GM21528 (cell line): ENCODE measurements around the gene PIGU.
"Not testable (repeated sequence)": the region's sequence is repeated elsewhere in the genome, so short reads cannot be mapped to it uniquely, and the experiment has no call there.

Experiments
- ATAC-seq: cut with Tn5 transposase; IDR thresholded peaks from one replicate; pipeline ENCODE4 v1.9.1; 2021; ENCODE audit warnings: mild to moderate bottlenecking, moderate library complexity; ENCODE audit not compliant: unreplicated experiment, low FRiP score

PIGU gene, protein sequence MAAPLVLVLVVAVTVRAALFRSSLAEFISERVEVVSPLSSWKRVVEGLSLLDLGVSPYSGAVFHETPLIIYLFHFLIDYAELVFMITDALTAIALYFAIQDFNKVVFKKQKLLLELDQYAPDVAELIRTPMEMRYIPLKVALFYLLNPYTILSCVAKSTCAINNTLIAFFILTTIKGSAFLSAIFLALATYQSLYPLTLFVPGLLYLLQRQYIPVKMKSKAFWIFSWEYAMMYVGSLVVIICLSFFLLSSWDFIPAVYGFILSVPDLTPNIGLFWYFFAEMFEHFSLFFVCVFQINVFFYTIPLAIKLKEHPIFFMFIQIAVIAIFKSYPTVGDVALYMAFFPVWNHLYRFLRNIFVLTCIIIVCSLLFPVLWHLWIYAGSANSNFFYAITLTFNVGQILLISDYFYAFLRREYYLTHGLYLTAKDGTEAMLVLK

DNA sequence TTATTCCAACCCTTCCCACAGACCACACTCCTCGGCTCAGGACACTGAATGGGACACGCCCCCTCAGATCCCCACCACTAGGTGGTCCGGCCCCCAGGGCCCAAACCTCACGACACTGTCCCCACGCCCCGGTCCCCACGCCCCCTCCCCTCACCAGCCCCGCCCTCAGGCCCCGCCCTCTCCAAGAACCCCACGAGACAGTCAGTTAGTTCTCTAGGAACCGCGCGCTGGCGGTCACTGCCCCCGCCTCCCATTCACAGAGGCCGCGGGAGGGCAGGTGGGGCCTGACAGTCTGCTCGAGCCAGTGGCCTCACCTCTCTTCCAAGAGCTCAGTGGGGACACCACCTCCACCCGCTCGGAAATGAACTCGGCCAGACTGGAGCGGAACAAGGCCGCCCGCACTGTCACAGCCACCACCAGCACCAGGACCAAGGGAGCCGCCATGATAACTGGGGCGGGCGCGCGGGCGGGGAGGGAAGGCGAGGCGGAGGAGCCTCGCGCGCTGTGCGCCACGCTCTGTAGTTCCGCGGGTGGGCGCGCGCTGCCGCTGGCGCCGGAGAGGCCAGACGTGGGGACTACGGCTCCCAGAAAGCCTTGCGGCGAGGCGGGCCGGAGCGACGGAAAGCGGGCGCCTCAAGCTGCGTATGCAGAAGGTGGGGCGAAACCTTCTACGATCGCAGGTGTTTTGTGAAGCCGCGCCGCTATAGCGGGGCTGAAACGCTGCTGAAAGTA, at the start of gene PIGU:
TSS of gene PIGU (minus strand) at position 451 of the 732 bp plus-strand sequence. CDS start at position 444, 7 bp downstream.
- ATAC-seq, result peak; percentile 90

- ATAC-seq, result no peak
Measured at GRCh38 chr20:34724172-34724571, 47.3 kb upstream of the PIGU start.

- ATAC-seq, result not testable (repeated sequence)
Measured at GRCh38 chr20:34722560-34722959, 45.7 kb upstream of the PIGU start.

GRCh38 chr20:34720266-34720665, 43.4 kb upstream of the PIGU start:
- no peak for ATAC-seq

- peak; percentile 86 for ATAC-seq
Measured at GRCh38 chr20:34719242-34720017, 42.5 kb upstream of the PIGU start.

DNA sequence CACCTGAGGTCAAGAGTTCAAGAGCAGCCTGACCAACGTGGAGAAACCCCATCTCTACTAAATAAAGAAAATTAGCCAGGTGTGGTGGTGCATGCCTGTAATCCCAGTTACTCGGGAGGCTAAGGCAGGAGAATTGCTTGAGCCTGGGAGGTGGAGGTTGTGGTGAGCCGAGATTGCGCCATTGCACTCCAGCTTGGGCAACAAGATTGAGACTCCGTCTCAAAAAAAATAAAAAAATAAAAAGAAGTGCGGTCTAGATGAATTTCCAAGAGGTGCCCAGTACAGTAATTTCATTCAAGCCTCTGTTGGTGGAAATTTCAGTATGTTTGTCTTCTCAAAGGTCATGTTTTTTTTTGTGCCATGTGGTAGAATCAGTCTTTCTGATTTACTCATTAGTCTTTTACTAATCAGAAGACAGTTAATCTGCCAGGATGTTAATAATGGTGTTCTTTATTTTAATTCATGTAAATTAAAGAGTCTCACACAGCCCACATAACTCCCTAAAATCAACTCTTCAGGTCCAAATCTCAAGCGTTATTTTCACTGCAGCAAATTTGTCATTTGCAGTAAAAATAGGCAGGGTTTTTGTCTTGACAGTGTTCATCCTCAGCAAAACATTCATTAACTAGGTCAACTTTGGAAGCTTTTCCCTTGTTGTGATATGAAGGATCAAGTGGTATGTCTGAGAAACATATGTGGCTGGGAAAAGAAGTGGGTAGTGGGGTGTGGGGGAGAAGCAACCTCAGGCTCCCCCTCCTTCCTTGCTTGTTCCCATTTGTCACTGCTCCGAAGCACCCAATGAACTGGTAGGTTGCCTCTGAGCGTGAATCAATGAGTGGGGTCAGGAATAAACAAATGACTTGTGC, 40.6 kb upstream of the PIGU start:
- ATAC-seq, result no peak

GRCh38 chr20:34716921-34717229, 40.0 kb upstream of the PIGU start:
- no peak for ATAC-seq

- no peak for ATAC-seq
Measured at GRCh38 chr20:34715384-34715783, 38.5 kb upstream of the PIGU start.

DNA sequence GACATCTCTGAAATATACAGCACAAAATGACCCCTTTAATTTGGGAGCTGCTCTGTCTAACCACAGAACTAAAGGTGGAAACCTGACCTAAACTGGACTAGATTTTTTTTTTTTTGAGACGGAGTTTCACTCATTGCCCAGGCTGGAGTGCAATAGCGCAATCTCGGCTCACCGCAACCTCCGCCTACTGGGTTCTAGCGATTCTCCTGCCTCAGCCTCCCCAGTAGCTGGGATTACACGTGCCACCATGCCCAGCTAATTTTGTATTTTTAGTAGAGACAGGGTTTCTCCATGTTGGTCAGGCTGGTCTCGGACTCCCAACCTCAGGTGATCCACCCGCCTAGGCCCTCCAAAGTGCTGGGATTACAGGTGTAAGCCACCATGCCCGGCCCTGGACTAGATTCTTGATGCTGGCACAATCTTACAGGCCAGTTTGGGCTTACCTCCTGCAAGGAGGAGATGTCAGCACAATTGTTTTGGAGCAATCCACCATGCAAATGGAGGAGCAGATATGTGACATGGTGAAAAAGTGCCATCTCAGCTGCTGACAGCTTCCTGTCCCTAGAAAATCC, 37.1 kb upstream of the PIGU start:
- not testable (repeated sequence) for ATAC-seq

DNA sequence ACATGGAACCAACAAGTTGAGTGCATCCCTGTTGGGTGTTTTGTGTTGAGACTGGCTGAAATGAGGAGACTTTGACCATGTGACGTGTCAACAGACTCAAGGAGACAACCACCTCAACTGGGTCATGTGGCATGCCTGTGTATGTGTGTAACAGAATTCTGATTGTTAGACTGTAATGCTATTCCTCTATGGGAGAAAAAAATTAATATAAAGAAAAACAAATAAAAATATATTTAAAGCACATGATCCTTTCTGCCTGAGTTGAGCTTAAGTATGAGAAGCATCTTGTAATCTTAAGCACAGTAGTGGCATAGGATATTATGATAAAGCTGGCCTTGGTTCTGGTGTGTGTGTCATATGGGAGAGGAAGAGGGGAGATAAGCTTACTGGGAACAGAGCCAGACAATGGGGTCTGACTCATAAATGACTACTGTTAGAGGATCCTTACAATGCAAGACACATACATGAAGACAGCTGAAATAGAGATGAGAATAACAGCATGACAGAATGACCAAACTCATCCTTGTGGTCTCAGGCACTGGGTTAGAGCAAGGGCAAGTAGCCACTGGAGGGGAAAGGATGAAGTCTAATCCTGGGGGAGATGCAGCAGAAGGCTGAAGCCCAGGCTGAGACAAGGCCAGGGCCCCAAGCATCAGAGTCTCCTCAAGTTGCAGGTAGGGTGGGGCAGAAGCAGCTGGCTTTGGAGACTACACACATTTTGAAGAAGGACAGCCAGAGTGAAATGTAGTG, 36.5 kb upstream of the PIGU start:
- ATAC-seq, result no peak

- no peak for ATAC-seq
Measured at GRCh38 chr20:34712525-34713192, 35.8 kb upstream of the PIGU start.

- no peak for ATAC-seq
Measured at GRCh38 chr20:34711813-34712430, 35.0 kb upstream of the PIGU start.

GRCh38 chr20:34710861-34711574, 34.1 kb upstream of the PIGU start:
- ATAC-seq, result no peak

GRCh38 chr20:34710568-34710839, 33.6 kb upstream of the PIGU start:
- ATAC-seq, result no peak

GRCh38 chr20:34709831-34710567, 33.1 kb upstream of the PIGU start:
- ATAC-seq, result peak; percentile 39

GRCh38 chr20:34709044-34709830, 32.3 kb upstream of the PIGU start:
- ATAC-seq, result peak; percentile 48
